GM23338 (cell line): Measurements from ENCODE around the gene PRCD.

Experiments
- CREB1 ChIP-seq: fragments of 250-450 bp; sonication (Bioruptor Pico); IDR thresholded peaks from 2 replicates; pipeline ENCODE4 v1.5.0; 2020; ENCODE audit warnings: low read depth, mild to moderate bottlenecking, moderate library complexity
- EZH2 ChIP-seq: fragments of 200-600 bp; sonication (generic); IDR thresholded peaks from one replicate; pipeline ENCODE4 v1.8.0; 2017; ENCODE audit warnings: antibody characterized with exemption, mild to moderate bottlenecking, low read depth; ENCODE audit not compliant: unreplicated experiment
- EZH2phosphoT487 ChIP-seq: fragments of 200-600 bp; sonication (generic); IDR thresholded peaks from one replicate; pipeline ENCODE4 v1.8.1; 2018; ENCODE audit warnings: antibody characterized with exemption; ENCODE audit not compliant: unreplicated experiment
- POLR2AphosphoS5 ChIP-seq: IDR thresholded peaks from 2 replicates; pipeline ENCODE4 v1.6.1; 2016; ENCODE audit warnings: antibody characterized with exemption, low read depth
- TF ChIP-seq, protein P1 (sequence below), 2 experiments: fragments of 200-600 bp in 1 of 2; sonication (generic) in 1 of 2; conservative IDR thresholded peaks; 2 replicates each; pipeline versions ENCODE4 v1.5.1 to v1.6.1; 2016 to 2017; ENCODE audit warnings: antibody characterized with exemption in 2 of 2, low read depth in 2 of 2, mild to moderate bottlenecking in 2 of 2, moderate library complexity in 1 of 2
- TF ChIP-seq, protein P2 (sequence below): IDR thresholded peaks from one replicate; pipeline ENCODE4 v1.6.1; 2018; ENCODE audit warnings: antibody characterized with exemption; ENCODE audit not compliant: unreplicated experiment

DNA sequence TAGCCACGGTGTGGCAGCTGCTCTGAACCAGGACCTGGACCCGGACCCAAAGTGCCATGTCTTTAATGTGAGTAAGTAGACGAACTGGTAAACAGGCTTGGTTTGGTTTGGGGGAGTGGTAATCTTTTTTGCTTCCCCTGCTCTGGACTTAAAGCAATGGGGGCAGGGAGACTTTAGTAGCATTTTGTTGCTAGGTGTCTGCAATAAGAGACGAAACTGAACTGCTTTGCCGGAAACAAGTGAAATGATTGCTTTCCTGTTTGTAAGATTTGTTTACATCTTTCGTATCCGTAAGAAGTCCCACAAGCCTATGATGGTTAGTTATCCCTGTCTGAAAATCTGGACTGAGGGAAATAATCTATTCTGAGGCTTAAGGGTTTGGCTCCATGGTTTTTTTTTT is 21.5 kb downstream of the PRCD start:
- TF ChIP-seq, protein P1, sequence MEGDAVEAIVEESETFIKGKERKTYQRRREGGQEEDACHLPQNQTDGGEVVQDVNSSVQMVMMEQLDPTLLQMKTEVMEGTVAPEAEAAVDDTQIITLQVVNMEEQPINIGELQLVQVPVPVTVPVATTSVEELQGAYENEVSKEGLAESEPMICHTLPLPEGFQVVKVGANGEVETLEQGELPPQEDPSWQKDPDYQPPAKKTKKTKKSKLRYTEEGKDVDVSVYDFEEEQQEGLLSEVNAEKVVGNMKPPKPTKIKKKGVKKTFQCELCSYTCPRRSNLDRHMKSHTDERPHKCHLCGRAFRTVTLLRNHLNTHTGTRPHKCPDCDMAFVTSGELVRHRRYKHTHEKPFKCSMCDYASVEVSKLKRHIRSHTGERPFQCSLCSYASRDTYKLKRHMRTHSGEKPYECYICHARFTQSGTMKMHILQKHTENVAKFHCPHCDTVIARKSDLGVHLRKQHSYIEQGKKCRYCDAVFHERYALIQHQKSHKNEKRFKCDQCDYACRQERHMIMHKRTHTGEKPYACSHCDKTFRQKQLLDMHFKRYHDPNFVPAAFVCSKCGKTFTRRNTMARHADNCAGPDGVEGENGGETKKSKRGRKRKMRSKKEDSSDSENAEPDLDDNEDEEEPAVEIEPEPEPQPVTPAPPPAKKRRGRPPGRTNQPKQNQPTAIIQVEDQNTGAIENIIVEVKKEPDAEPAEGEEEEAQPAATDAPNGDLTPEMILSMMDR (conservative IDR thresholded peaks at IDR 0.05; ENCODE audit: low read depth in 2 of 2): no peak
- TF ChIP-seq POLR2AphosphoS5 (no peak), CREB1 (CRISPR knock-in tag) (no peak), EZH2 (no peak), EZH2phosphoT487 (no peak)
- TF ChIP-seq, protein P2, sequence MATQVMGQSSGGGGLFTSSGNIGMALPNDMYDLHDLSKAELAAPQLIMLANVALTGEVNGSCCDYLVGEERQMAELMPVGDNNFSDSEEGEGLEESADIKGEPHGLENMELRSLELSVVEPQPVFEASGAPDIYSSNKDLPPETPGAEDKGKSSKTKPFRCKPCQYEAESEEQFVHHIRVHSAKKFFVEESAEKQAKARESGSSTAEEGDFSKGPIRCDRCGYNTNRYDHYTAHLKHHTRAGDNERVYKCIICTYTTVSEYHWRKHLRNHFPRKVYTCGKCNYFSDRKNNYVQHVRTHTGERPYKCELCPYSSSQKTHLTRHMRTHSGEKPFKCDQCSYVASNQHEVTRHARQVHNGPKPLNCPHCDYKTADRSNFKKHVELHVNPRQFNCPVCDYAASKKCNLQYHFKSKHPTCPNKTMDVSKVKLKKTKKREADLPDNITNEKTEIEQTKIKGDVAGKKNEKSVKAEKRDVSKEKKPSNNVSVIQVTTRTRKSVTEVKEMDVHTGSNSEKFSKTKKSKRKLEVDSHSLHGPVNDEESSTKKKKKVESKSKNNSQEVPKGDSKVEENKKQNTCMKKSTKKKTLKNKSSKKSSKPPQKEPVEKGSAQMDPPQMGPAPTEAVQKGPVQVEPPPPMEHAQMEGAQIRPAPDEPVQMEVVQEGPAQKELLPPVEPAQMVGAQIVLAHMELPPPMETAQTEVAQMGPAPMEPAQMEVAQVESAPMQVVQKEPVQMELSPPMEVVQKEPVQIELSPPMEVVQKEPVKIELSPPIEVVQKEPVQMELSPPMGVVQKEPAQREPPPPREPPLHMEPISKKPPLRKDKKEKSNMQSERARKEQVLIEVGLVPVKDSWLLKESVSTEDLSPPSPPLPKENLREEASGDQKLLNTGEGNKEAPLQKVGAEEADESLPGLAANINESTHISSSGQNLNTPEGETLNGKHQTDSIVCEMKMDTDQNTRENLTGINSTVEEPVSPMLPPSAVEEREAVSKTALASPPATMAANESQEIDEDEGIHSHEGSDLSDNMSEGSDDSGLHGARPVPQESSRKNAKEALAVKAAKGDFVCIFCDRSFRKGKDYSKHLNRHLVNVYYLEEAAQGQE: no peak
